NCI-H1436 treated with DMSO at 0.1 percent for 48 hours (cell line): ENCODE results near the gene EPS8.

Source experiments
- DNase-seq: peaks from one replicate; lab custom pipeline; 2025; lab: John Stamatoyannopoulos, UW

EPS8 gene

GRCh38 chr12:15690320-15690719 is 98.9 kb downstream of the EPS8 start:
- no peak for DNase-seq

- no peak for DNase-seq
These were observed 99.4 kb downstream of the EPS8 start for GRCh38 chr12:15689751-15690191.

GRCh38 chr12:15688838-15689625 is 100.2 kb downstream of the EPS8 start:
- no peak for DNase-seq

- DNase-seq: no peak
These were observed 100.9 kb downstream of the EPS8 start for GRCh38 chr12:15688202-15688736.

GRCh38 chr12:15687583-15687982 is 101.6 kb downstream of the EPS8 start:
- no peak for DNase-seq

GRCh38 chr12:15684896-15685658 is 104.1 kb downstream of the EPS8 start:
- no peak for DNase-seq

GRCh38 chr12:15682826-15683225 is 106.4 kb downstream of the EPS8 start:
- no peak for DNase-seq

GRCh38 chr12:15679151-15679550 is 110.0 kb downstream of the EPS8 start:
- no peak for DNase-seq

- no peak for DNase-seq
These were observed 111.4 kb downstream of the EPS8 start for GRCh38 chr12:15677726-15678201.

- no peak for DNase-seq
These were observed 112.0 kb downstream of the EPS8 start for GRCh38 chr12:15677228-15677627.

GRCh38 chr12:15672671-15673270 is 116.4 kb downstream of the EPS8 start:
- no peak for DNase-seq

GRCh38 chr12:15670756-15671155 is 118.4 kb downstream of the EPS8 start:
- DNase-seq: no peak

GRCh38 chr12:15669256-15669948 is 119.8 kb downstream of the EPS8 start:
- DNase-seq: no peak

GRCh38 chr12:15664491-15664890 is 124.7 kb downstream of the EPS8 start:
- DNase-seq: no peak

GRCh38 chr12:15662983-15663659 is 126.1 kb downstream of the EPS8 start:
- DNase-seq: no peak

GRCh38 chr12:15662303-15662980 is 126.7 kb downstream of the EPS8 start:
- DNase-seq: no peak

- no peak for DNase-seq
These were observed 137.8 kb downstream of the EPS8 start for GRCh38 chr12:15651371-15651770.

- no peak for DNase-seq
These were observed 138.6 kb downstream of the EPS8 start for GRCh38 chr12:15650399-15651128.

GRCh38 chr12:15649347-15649746 is 139.8 kb downstream of the EPS8 start:
- no peak for DNase-seq

- no peak for DNase-seq
These were observed 140.6 kb downstream of the EPS8 start for GRCh38 chr12:15648558-15648957.
